ENCODE results near the gene IRF4. TPM values are rescaled to one million over a fixed set of nuclear protein-coding genes. Genes with fewer than 3 reads are reported as not detected.
"Not testable (repeated sequence)": the region's sequence is repeated elsewhere in the genome, so short reads cannot be mapped to it uniquely, and the experiment has no call there.

Gene IRF4
- total RNA-seq, 1 experiment from 2014 or later: not detected

DNA sequence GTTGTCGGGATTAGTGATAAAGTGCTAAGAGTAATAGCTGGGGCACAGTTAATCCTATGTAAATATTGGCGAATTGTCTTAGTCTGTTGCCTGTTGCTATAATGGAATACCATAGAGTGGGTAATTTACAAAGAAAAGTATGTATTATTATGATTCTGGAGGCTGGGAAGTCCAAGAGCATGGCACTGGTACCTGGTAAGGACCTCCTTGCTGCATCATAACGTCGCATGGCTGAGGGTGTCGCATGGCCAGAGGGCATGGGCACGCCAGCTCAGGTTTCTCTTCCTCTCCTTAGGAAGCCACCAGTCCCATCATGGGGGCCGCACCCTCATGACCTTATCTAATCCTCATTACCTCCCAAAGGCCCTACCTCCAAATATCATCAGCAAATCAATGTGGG lies 29.7 kb downstream of the IRF4 start:
- no peak for DNase-seq (ENCODE audit: low spot score)

DNA sequence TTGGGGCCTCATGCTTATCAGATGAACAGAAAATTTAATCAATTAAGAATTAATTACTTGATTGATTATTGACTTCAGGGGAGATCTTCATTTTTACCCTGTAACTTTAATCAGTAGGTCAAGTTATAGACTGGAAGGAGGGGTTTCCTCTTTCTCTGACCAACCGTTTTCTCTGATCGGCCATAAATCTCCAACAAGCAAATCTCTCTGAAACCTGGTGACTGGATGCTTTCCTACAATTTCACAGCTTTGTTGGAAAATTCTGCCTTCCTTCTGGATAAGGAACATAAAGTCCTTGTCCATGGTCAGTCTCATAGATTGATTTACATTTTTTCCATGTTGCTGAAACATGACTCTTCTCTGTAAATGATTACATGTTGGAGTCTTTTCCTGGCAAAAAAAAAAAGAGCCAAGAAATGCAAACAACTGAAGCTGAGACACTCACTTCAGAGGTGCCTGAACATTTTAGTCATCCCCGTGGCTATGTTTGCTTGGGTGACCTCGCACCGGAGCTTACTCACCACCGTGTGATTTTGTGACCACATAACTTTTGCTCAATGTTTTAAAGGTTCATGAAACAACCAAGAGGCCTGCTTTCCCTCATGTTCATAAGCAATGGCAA lies 31.0 kb downstream of the IRF4 start:
- DNase-seq (ENCODE audit: low spot score): peak; percentile 90

- no peak for DNase-seq (ENCODE audit: low spot score)
These were observed 31.7 kb downstream of the IRF4 start for GRCh38 chr6:423055-423798.

GRCh38 chr6:423799-424345 lies 32.3 kb downstream of the IRF4 start:
- no peak for DNase-seq (ENCODE audit: low spot score)

DNA sequence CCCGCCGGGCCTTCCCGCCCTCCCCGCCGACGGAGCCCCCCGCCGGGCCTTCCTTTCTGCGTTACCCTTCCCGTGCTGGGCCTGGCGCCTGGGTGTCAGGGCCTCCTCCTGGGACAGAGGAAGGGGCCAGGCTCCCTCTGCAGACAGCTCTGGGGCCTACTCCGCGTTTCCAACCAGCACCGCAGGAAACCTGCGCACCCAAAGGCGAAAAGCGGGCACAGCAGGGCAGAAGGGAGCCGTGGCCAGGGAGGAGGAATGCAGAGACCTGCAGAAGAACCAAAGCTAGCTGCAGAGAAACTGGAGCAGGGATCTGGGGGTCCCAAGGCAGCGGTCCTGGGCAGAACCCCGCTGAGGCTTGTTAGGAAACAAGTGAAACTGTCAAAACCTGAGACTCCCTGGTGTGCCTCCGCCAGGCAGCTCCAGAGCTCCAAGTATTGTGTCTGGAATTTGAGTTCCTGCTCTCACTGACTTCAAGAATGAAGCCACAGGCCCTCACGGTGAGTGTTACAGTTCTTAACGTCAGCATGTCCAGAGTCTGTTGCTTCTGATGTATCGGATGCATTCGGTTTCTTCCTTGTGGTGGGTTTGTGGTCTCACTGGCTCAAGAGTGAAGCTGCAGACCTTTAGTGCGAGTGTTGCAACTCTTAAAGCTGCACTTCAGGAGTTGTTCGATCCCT lies 33.3 kb downstream of the IRF4 start:
- DNase-seq (ENCODE audit: low spot score): no peak

GRCh38 chr6:425418-425788 lies 33.9 kb downstream of the IRF4 start:
- not testable (repeated sequence) for DNase-seq (ENCODE audit: low spot score)

GRCh38 chr6:426198-426738 lies 34.7 kb downstream of the IRF4 start:
- DNase-seq (ENCODE audit: low spot score): not testable (repeated sequence)

DNA sequence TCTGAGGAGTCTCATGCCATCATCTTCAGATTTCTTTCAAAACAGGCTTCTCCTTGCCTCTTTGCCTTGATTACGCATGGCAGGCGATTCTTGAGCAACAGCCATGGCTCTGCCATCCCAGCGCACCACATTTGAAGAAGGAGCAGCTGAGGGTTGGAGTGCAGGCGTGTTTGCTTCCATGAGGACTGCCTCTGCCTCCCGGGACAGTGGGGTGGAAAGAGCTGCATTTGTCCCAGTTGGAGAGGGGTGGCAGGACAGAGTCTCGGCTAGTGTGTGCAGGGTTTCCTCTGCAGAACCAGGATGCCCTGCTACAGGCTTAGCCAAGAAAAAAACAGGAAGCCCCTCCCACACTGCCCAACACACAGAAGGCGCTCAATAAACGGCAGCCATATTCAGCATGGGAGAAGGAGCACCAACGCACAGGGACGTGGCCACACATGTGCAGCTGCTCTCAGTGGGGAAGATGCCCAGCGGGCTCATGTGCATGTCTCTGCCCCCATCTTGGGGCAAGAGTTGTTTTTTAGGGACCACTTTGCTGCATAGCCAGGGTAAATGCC lies 36.6 kb downstream of the IRF4 start:
- DNase-seq (ENCODE audit: low spot score): no peak

DNA sequence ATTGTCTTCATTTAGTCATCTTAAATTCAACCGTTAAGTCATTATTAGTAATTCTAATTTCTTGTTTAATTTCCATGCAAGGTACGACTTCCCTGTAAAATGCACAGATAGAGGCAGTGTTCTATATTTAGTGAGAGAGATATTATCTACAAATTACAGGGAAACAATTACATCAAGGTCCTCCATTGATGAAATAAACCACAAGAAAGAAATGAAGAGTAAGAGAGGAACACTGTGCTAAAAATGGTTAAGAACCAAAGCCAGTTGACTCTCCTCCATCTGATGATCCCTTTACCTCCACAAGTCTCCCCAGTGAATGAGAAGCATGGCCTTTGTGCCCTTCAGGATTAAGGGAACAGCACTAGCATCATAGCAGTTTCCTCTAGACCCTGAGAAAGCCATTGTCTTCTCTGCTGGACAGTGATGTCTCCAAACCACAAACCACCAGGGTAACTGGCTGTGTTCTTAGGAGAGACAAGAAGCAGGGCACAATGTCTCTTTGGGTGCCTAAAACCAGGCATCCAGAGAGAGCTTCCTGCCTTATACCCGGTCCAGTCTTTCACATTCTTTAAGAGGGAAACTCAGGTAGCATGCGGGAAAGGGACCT lies 38.1 kb downstream of the IRF4 start:
- no peak for DNase-seq (ENCODE audit: low spot score)

GRCh38 chr6:431504-431903 lies 40.0 kb downstream of the IRF4 start:
- DNase-seq (ENCODE audit: low spot score): no peak

DNA sequence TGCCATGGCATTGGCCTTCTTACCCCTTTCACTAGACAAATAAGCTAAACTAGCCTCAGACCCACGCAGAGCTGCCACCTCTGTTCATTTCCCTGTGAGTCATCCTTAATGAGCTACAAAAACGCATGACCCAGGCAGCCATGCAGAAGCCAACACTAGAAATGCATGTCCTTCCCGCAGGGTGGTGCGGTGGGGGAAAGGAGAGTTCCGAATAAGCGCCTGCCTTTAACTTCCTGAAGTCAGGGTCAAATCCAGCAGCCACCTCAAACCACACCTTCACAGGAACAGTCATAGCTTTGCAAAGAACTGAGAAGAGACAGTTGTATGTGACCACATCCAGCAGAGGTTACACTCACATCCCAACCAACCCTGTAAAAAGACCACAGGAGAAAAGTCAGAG lies 40.4 kb downstream of the IRF4 start:
- peak; percentile 52 for DNase-seq (ENCODE audit: low spot score)

- no peak for DNase-seq (ENCODE audit: low spot score)
These were observed 42.6 kb downstream of the IRF4 start for GRCh38 chr6:434051-434705.

- DNase-seq (ENCODE audit: low spot score): peak; percentile 59
These were observed 44.1 kb downstream of the IRF4 start for GRCh38 chr6:435441-436307.

DNA sequence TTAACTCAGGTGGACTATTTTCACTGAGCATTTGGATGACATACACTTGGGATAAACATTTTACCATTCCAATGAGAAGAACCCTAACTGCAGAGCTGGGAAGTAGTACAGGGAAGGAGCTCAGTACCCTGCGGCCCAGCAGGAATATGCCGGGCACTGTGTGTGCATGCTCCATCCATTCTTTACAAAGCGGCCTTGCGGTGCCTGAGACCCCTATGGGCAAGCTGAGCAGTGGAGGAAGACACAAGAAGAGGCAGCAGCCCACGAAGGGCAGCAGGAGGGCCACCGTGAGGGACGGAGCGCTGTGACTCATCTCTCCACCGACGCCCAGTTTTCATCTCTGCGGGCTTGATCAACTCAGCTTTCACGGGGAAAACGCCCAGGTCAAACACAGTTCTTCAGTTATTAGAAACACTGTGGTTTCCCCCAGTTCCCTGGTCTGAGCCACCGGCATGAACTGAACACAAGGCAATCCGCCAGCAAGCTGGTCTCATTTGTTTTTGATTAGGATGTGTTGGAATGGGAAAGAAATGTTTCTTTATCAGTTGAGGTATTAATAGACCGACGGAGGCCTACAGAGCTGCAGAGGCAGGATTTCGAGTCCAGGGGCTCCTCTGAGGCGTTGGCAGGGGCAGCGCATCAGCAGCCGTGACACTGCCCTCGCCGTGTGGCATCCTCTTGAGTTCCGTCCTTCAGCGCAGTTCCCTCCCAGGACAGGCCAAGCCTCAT lies 44.9 kb downstream of the IRF4 start:
- DNase-seq (ENCODE audit: low spot score): peak; percentile 87

DNA sequence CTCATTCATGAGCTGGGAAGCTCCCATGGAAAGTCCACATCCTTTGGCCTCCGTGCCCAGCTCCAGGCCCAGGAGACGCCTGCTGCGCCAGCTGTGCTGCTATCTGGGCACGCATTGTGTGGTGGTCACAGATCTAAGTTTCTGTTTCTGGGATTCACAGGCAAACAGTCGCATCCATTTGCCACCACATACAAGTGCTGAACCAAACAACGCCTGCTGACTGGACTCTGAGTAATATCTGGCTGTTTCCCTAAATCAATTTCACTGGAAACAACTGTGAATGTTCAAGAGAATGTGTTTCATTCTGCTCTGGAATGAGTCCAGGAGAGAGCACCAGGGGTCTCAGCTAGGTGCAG lies 45.5 kb downstream of the IRF4 start:
- DNase-seq (ENCODE audit: low spot score): peak; percentile 30

GRCh38 chr6:438634-439170 lies 47.1 kb downstream of the IRF4 start:
- no peak for DNase-seq (ENCODE audit: low spot score)

GRCh38 chr6:439641-440167 lies 48.2 kb downstream of the IRF4 start:
- DNase-seq (ENCODE audit: low spot score): no peak

GRCh38 chr6:441126-441920 lies 49.8 kb downstream of the IRF4 start:
- no peak for DNase-seq (ENCODE audit: low spot score)

Data from A172 (cell line).